Stomach (tissue), 9 donors: Measurements from ENCODE around the gene AGPS. TPM values are rescaled to one million over a fixed set of nuclear protein-coding genes. Genes with fewer than 3 reads are reported as not detected.
"Not testable (repeated sequence)": the region's sequence is repeated elsewhere in the genome, so short reads cannot be mapped to it uniquely, and the experiment has no call there.

Experiments
- DNase-seq, 2 donors: peaks; one replicate each; pipeline versions ENCODE4 v3.0.0 to v3.0.0-alpha.2; 2013 to 2019
- H3K27ac ChIP-seq, 5 donors: fragments of 200-600 bp in 4 of 5; sonication (generic) in 4 of 5; one replicate each; pipeline ENCODE4 v1.5.1; 2013 to 2019; ENCODE audit warnings: mild to moderate bottlenecking in 1 of 5, moderate library complexity in 1 of 5
- H3K27me3 ChIP-seq, 3 donors: fragments of 200-600 bp; sonication (generic); one replicate each; pipeline ENCODE4 v1.5.1; 2017 to 2019; ENCODE audit warnings: mixed run types in 1 of 3
- H3K36me3 ChIP-seq, 4 donors: fragments of 200-600 bp; sonication (generic); 1 replicate in 3 of 4; 2 replicates in 1 of 4; pipeline ENCODE4 v1.5.1; 2016 to 2019
- H3K4me1 ChIP-seq, 4 donors: fragments of 200-600 bp; sonication (generic); one replicate each; pipeline ENCODE4 v1.5.1; 2016 to 2019
- H3K4me3 ChIP-seq, 4 donors: fragments of 200-600 bp; sonication (generic) in 3 of 4; one replicate each; pipeline ENCODE4 v1.5.1; 2016 to 2019; ENCODE audit warnings: mild to moderate bottlenecking in 1 of 4
- H3K9me3 ChIP-seq, 4 donors: fragments of 200-600 bp; sonication (generic); one replicate each; pipeline ENCODE4 v1.5.1; 2016 to 2019
- CTCF ChIP-seq, 7 experiments: fragments of 450-650 bp in 4 of 7; fragments of 200-600 bp in 3 of 7; sonication (generic) in 3 of 7; IDR thresholded peaks; one replicate each; pipeline ENCODE4 v1.5.1; 2016 to 2019; ENCODE audit warnings: antibody characterized with exemption in 7 of 7, control low read depth in 2 of 7, mild to moderate bottlenecking in 1 of 7
- EP300 ChIP-seq: sonication (generic); formaldehyde crosslinking; IDR thresholded peaks from one replicate; pipeline ENCODE4 v1.6.1; 2017; ENCODE audit warnings: antibody characterized with exemption
- POLR2A ChIP-seq, 4 donors: fragments of 450-650 bp; IDR thresholded peaks; one replicate each; pipeline ENCODE4 v1.6.1; 2016; ENCODE audit warnings: antibody characterized with exemption in 4 of 4, control low read depth in 2 of 4, mild to moderate bottlenecking in 1 of 4, moderate library complexity in 1 of 4
- POLR2AphosphoS5 ChIP-seq, 3 donors: sonication (generic); formaldehyde crosslinking; IDR thresholded peaks; one replicate each; pipeline ENCODE4 v1.6.1; 2016; ENCODE audit warnings: antibody characterized with exemption in 3 of 3
- WGBS, 5 donors: extraction: QIAGEN DNeasy Blood & Tissue Kit in 3 of 5; methylation state at CpG; one replicate each; pipeline versions ENCODE4 v1.1.5 to v1.1.7; 2013 to 2018; 5-methylcytosine and 5-hydroxymethylcytosine counted together
- intact Hi-C: fragments of 100-400 bp; cut with DNase I; formaldehyde crosslinking; loops from one replicate; pipeline ENCODE4 v1.15.1; 2023; ENCODE audit warnings: low total_unique reads
- polyA plus RNA-seq, 3 donors: library from polyadenylated mRNA; stranded (reverse); fragments of 200-250 nt; gene quantifications; one replicate each; pipeline ENCODE4 v1.2.3, GENCODE V29; 2013
- total RNA-seq, 5 donors: library from RNA; depleted of rRNA; stranded (reverse); fragments of >200 nt; gene quantifications; one replicate each; pipeline versions ENCODE4 v1.1.0 to v1.2.3, GENCODE V29; 2014 to 2016
- donor health status: healthy with polysubstance abuse.
- donor health status: Bipolar disorder and iron deficiency.
- donor health status: healthy.

Gene AGPS
- total and polyA plus RNA-seq, 8 donors: 4.2 to 163 (median 26.4) TPM

GRCh38 chr2:177346192-177346591 lies 46.4 kb upstream of the AGPS start:
- Histone ChIP-seq H3K27ac (no peak overlapping the region), H3K4me3 (no peak overlapping the region), H3K27me3 (no peaks in the 10 kb centered on the region), H3K36me3 (no peaks in the 10 kb centered on the region), H3K9me3 (no peaks in the 10 kb centered on the region), H3K4me1 (no peaks in the 10 kb centered on the region)
- WGBS, 5 donors: 69 to 89% (median 76%) methylated on average over 5 of the region's 5 CpGs
- intact Hi-C loops: loop anchor here (10.0 kb wide), 1 partner anchor 389 kb away; no protein-coding TSS in a partner anchor
- no peak for DNase-seq
- TF ChIP-seq EP300 (no peak), POLR2A (IDR thresholded peaks at IDR 0.05) (no peak), POLR2AphosphoS5 (IDR thresholded peaks at IDR 0.05) (no peak), CTCF (IDR thresholded peaks at IDR 0.05) (no peak)

- Histone ChIP-seq H3K4me1 (peaks cover 0 to 11% (median 7%) of the 10 kb centered on the region in 4 donors), H3K4me3 (no peak overlapping the region), H3K27ac (no peak overlapping the region), H3K36me3 (no peaks in the 10 kb centered on the region), H3K9me3 (no peaks in the 10 kb centered on the region), H3K27me3 (no peaks in the 10 kb centered on the region)
- TF ChIP-seq POLR2A (IDR thresholded peaks at IDR 0.05) (no peak), EP300 (no peak), POLR2AphosphoS5 (IDR thresholded peaks at IDR 0.05) (no peak), CTCF (IDR thresholded peaks at IDR 0.05) (no peak)
- 71 to 89% (median 83%) methylated on average over 2 of the region's 2 CpGs for whole genome bisulfite sequencing, 5 donors
- no peak for DNase-seq
- intact Hi-C loops: loop anchor here (10.0 kb wide), 1 partner anchor 387 kb away; no protein-coding TSS in a partner anchor
Observed at GRCh38 chr2:177347570-177347969, 45.0 kb upstream of the AGPS start.

GRCh38 chr2:177348118-177348654 lies 44.4 kb upstream of the AGPS start:
- H3K4me1 ChIP-seq: peaks cover 3 to 17% (median 13%) of the 10 kb centered on the region in 4 donors
- H3K9me3 ChIP-seq: no peaks in the 10 kb centered on the region
- no peaks in the 10 kb centered on the region for H3K27me3 ChIP-seq
- H3K36me3 ChIP-seq: no peaks in the 10 kb centered on the region
- WGBS, 5 donors: 72 to 88% (median 79%) methylated on average over 6 to 7 of the region's 7 CpGs
- DNase-seq: no peak
- no peak overlapping the region for H3K27ac ChIP-seq
- no peak for TF ChIP-seq EP300
- no peak for TF ChIP-seq POLR2A (IDR thresholded peaks at IDR 0.05)
- TF ChIP-seq POLR2AphosphoS5 (IDR thresholded peaks at IDR 0.05): no peak
- no peak overlapping the region for H3K4me3 ChIP-seq
- intact Hi-C loops: loop anchor here (10.0 kb wide), 1 partner anchor 387 kb away; no protein-coding TSS in a partner anchor

- DNase-seq: no peak
- H3K4me3 ChIP-seq: no peak overlapping the region
- no peak overlapping the region for H3K27ac ChIP-seq
- WGBS, 5 donors: 89 to 97% (median 95%) methylated on average over 3 of the region's 3 CpGs
- H3K36me3 ChIP-seq: no peaks in the 10 kb centered on the region
- H3K27me3 ChIP-seq: no peaks in the 10 kb centered on the region
- TF ChIP-seq POLR2A (IDR thresholded peaks at IDR 0.05): no peak
- no peak for TF ChIP-seq CTCF (IDR thresholded peaks at IDR 0.05)
- no peak for TF ChIP-seq POLR2AphosphoS5 (IDR thresholded peaks at IDR 0.05)
- no peak for TF ChIP-seq EP300
- intact Hi-C loops: loop anchor here (10.0 kb wide), 1 partner anchor 386 kb away; no protein-coding TSS in a partner anchor
- H3K4me1 ChIP-seq: peaks cover 6 to 20% (median 16%) of the 10 kb centered on the region in 4 donors
- no peaks in the 10 kb centered on the region for H3K9me3 ChIP-seq
Observed at GRCh38 chr2:177348733-177349693, 43.6 kb upstream of the AGPS start.

GRCh38 chr2:177350624-177351023 lies 41.9 kb upstream of the AGPS start:
- H3K4me3 ChIP-seq, H3K36me3 ChIP-seq, DNase-seq, H3K27me3 ChIP-seq, H3K27ac ChIP-seq, H3K9me3 ChIP-seq, intact Hi-C loops: not testable (repeated sequence)
- peaks cover 6 to 20% (median 16%) of the 10 kb centered on the region in 4 donors for H3K4me1 ChIP-seq
- WGBS, 5 donors: 83 to 91% (median 87%) methylated on average over 1 of the region's 1 CpG

GRCh38 chr2:177351121-177351520 lies 41.5 kb upstream of the AGPS start:
- H3K27me3 ChIP-seq, intact Hi-C loops, H3K4me3 ChIP-seq, H3K9me3 ChIP-seq, DNase-seq, H3K36me3 ChIP-seq, H3K27ac ChIP-seq: not testable (repeated sequence)
- peaks cover 6 to 20% (median 16%) of the 10 kb centered on the region in 4 donors for H3K4me1 ChIP-seq
- WGBS, 5 donors: 82 to 95% (median 86%) methylated on average over 1 of the region's 1 CpG
